Nephron progenitor cell (in vitro differentiated cells): ENCODE measurements around the gene MTHFD1L.
A peak's percentile ranks its signal among the peaks of the same experiment; 100 is the strongest.
"Not testable (repeated sequence)": the region's sequence is repeated elsewhere in the genome, so short reads cannot be mapped to it uniquely, and the experiment has no call there.

Experiments
- DNase-seq: peaks from one replicate; pipeline ENCODE4 v3.0.0; 2021
- H3K27ac Mint-ChIP-seq: 2 replicates; pipeline ENCODE4 v1.8.0; 2021; ENCODE audit warnings: mild to moderate bottlenecking, moderate library complexity, mixed read lengths
- H3K27me3 Mint-ChIP-seq: 2 replicates; pipeline ENCODE4 v1.8.0; 2021; ENCODE audit warnings: mild to moderate bottlenecking, low read depth, mixed read lengths; ENCODE audit not compliant: poor library complexity
- H3K36me3 Mint-ChIP-seq: 2 replicates; pipeline ENCODE4 v1.8.0; 2021; ENCODE audit warnings: low read depth, mixed read lengths
- H3K4me1 Mint-ChIP-seq: 2 replicates; pipeline ENCODE4 v1.8.0; 2021; ENCODE audit warnings: mixed read lengths
- H3K4me3 Mint-ChIP-seq: 2 replicates; pipeline ENCODE4 v1.8.0; 2021; ENCODE audit warnings: mild to moderate bottlenecking, moderate library complexity, mixed read lengths
- H3K9me3 Mint-ChIP-seq: 2 replicates; pipeline ENCODE4 v1.8.0; 2021; ENCODE audit warnings: mild to moderate bottlenecking, moderate library complexity, mixed read lengths
- CTCF ChIP-seq: fragments of 200-600 bp; sonication (generic); IDR thresholded peaks from 2 replicates; pipeline ENCODE4 v1.5.0; 2021; ENCODE audit warnings: antibody characterized with exemption

Gene MTHFD1L

GRCh38 chr6:151036869-151037680 lies 171.6 kb downstream of the MTHFD1L start:
- TF ChIP-seq CTCF = no peak
- Mint-ChIP-seq H3K36me3 (peaks cover 69% of the 10 kb centered on the region), H3K27me3 (peaks cover 4% of the 10 kb centered on the region), H3K27ac (peak overlapping the region; percentile 72), H3K4me1 (peaks cover 80% of the 10 kb centered on the region), H3K4me3 (no peak overlapping the region), H3K9me3 (no peaks in the 10 kb centered on the region)
- DNase-seq = no peak

GRCh38 chr6:151038616-151039015 lies 173.1 kb downstream of the MTHFD1L start:
- peaks cover 87% of the 10 kb centered on the region for H3K4me1 Mint-ChIP-seq
- H3K27ac Mint-ChIP-seq = peak overlapping the region; percentile 33
- no peak for DNase-seq
- peaks cover 4% of the 10 kb centered on the region for H3K27me3 Mint-ChIP-seq
- no peak for TF ChIP-seq CTCF
- no peaks in the 10 kb centered on the region for H3K9me3 Mint-ChIP-seq
- H3K4me3 Mint-ChIP-seq = no peak overlapping the region
- peaks cover 55% of the 10 kb centered on the region for H3K36me3 Mint-ChIP-seq

- H3K27me3 Mint-ChIP-seq, H3K9me3 Mint-ChIP-seq: not testable (repeated sequence)
- H3K4me3 Mint-ChIP-seq = peak overlapping the region; percentile 7
- peak overlapping the region; percentile 95 for H3K27ac Mint-ChIP-seq
- peak; percentile 25 for DNase-seq
- peaks cover 41% of the 10 kb centered on the region for H3K36me3 Mint-ChIP-seq
- peaks cover 87% of the 10 kb centered on the region for H3K4me1 Mint-ChIP-seq
Measured at GRCh38 chr6:151040888-151041521, 175.5 kb downstream of the MTHFD1L start.

- Mint-ChIP-seq H3K9me3 (no peaks in the 10 kb centered on the region), H3K36me3 (peaks cover 34% of the 10 kb centered on the region), H3K27ac (peak overlapping the region; percentile 76), H3K4me3 (no peak overlapping the region), H3K4me1 (peaks cover 87% of the 10 kb centered on the region), H3K27me3 (peaks cover 4% of the 10 kb centered on the region)
- TF ChIP-seq CTCF = no peak
- DNase-seq = no peak
Measured at GRCh38 chr6:151041686-151042085, 176.2 kb downstream of the MTHFD1L start.

GRCh38 chr6:151042911-151043330 lies 177.4 kb downstream of the MTHFD1L start:
- not testable (repeated sequence) for DNase-seq, H3K4me3 Mint-ChIP-seq, H3K9me3 Mint-ChIP-seq, H3K27me3 Mint-ChIP-seq
- Mint-ChIP-seq H3K36me3 (peaks cover 30% of the 10 kb centered on the region), H3K4me1 (peaks cover 90% of the 10 kb centered on the region), H3K27ac (peak overlapping the region; percentile 47)

GRCh38 chr6:151043944-151044343 lies 178.4 kb downstream of the MTHFD1L start:
- Mint-ChIP-seq H3K4me3 (no peak overlapping the region), H3K27ac (peak overlapping the region; percentile 97), H3K4me1 (peaks cover 85% of the 10 kb centered on the region), H3K36me3 (peaks cover 30% of the 10 kb centered on the region), H3K9me3 (peaks cover 9% of the 10 kb centered on the region), H3K27me3 (no peaks in the 10 kb centered on the region)
- no peak for DNase-seq
- no peak for TF ChIP-seq CTCF
